H9 (cell line): ENCODE data around the gene FADS1. TPM values are rescaled to one million over a fixed set of nuclear protein-coding genes. Genes with fewer than 3 reads are reported as not detected.

Experiments used
- DNase-seq: peaks from one replicate; pipeline ENCODE4 v3.0.0-alpha.2; 2017
- H2AFZ ChIP-seq: one replicate; pipeline ENCODE4 v1.6.1; 2013; ENCODE audit warnings: mild to moderate bottlenecking, low read length, control low read depth, moderate library complexity
- H2AK5ac ChIP-seq: 2 replicates; pipeline ENCODE4 v1.6.1; 2013; ENCODE audit warnings: low read length, control low read depth, mixed read lengths; ENCODE audit not compliant: insufficient read length
- H2BK120ac ChIP-seq: one replicate; pipeline ENCODE4 v1.6.1; 2013; ENCODE audit warnings: low read depth, mild to moderate bottlenecking, low read length, control low read depth, inconsistent platforms; ENCODE audit not compliant: poor library complexity, severe bottlenecking
- H2BK12ac ChIP-seq: 2 replicates; pipeline ENCODE4 v1.6.1; 2013; ENCODE audit warnings: low read length, control low read depth, mixed read lengths, low read depth; ENCODE audit not compliant: insufficient read length
- H2BK15ac ChIP-seq: 2 replicates; pipeline ENCODE4 v1.6.1; 2013; ENCODE audit warnings: low read depth, low read length, control low read depth
- H2BK20ac ChIP-seq: one replicate; pipeline ENCODE4 v1.6.1; 2013; ENCODE audit warnings: low read depth, mild to moderate bottlenecking, low read length, control low read depth, inconsistent platforms; ENCODE audit not compliant: poor library complexity, severe bottlenecking
- H2BK5ac ChIP-seq: 2 replicates; pipeline ENCODE4 v1.6.1; 2013; ENCODE audit warnings: low read length, control low read depth, mixed read lengths; ENCODE audit not compliant: insufficient read length
- H3K14ac ChIP-seq: 2 replicates; pipeline ENCODE4 v1.6.1; 2013; ENCODE audit warnings: low read length, control low read depth; ENCODE audit not compliant: insufficient read depth
- H3K18ac ChIP-seq: 2 replicates; pipeline ENCODE4 v1.6.1; 2013; ENCODE audit warnings: low read depth, mild to moderate bottlenecking, mixed read lengths, low read length, control low read depth; ENCODE audit not compliant: insufficient read length
- H3K23ac ChIP-seq: 2 replicates; pipeline ENCODE4 v1.6.1; 2013; ENCODE audit warnings: low read length, control low read depth, mixed read lengths, low read depth; ENCODE audit not compliant: insufficient read length
- H3K23me2 ChIP-seq: 2 replicates; pipeline ENCODE4 v1.6.1; 2013; ENCODE audit warnings: low read depth, mild to moderate bottlenecking, mixed read lengths, low read length, control low read depth; ENCODE audit not compliant: insufficient read length, poor library complexity, severe bottlenecking
- H3K27ac ChIP-seq: 2 replicates; pipeline ENCODE4 v1.5.1; 2013; ENCODE audit warnings: low read length, control low read depth, mixed read lengths, low read depth; ENCODE audit not compliant: insufficient read length
- H3K27me3 ChIP-seq: 2 replicates; pipeline ENCODE4 v1.6.1; 2013; ENCODE audit warnings: low read length, control low read depth, inconsistent platforms; ENCODE audit not compliant: insufficient read depth
- H3K4ac ChIP-seq: 2 replicates; pipeline ENCODE4 v1.6.1; 2013; ENCODE audit warnings: low read depth, mild to moderate bottlenecking, control low read depth, inconsistent platforms, low read length, moderate library complexity
- H3K4me1 ChIP-seq: 2 replicates; pipeline ENCODE4 v1.6.1; 2013; ENCODE audit warnings: low read length, control low read depth, inconsistent platforms; ENCODE audit not compliant: insufficient read depth
- H3K4me2 ChIP-seq: 2 replicates; pipeline ENCODE4 v1.6.1; 2013; ENCODE audit warnings: low read length, control low read depth, mixed read lengths; ENCODE audit not compliant: insufficient read length, insufficient read depth
- H3K56ac ChIP-seq: 2 replicates; pipeline ENCODE4 v1.6.1; 2013; ENCODE audit warnings: low read depth, mild to moderate bottlenecking, mixed read lengths, low read length, control low read depth; ENCODE audit not compliant: insufficient read length
- H3K79me1 ChIP-seq: 2 replicates; pipeline ENCODE4 v1.6.1; 2013; ENCODE audit warnings: low read depth, mild to moderate bottlenecking, moderate library complexity, low read length, control low read depth, inconsistent platforms; ENCODE audit not compliant: insufficient read depth, poor library complexity, severe bottlenecking
- H3K79me2 ChIP-seq: 2 replicates; pipeline ENCODE4 v1.6.1; 2013; ENCODE audit warnings: low read length, control low read depth, inconsistent platforms; ENCODE audit not compliant: insufficient read depth
- H3K9ac ChIP-seq: 2 replicates; pipeline ENCODE4 v1.6.1; 2013; ENCODE audit warnings: low read length, control low read depth, mixed read lengths; ENCODE audit not compliant: insufficient read length; ENCODE audit errors: extremely low read depth
- H3K9me3 ChIP-seq: one replicate; pipeline ENCODE4 v1.6.1; 2013; ENCODE audit warnings: low read depth, low read length, inconsistent platforms; ENCODE audit not compliant: control insufficient read depth
- H3T11ph ChIP-seq: one replicate; pipeline ENCODE4 v1.6.1; 2013; ENCODE audit warnings: mild to moderate bottlenecking, low read length, control low read depth, inconsistent platforms
- H4K20me1 ChIP-seq: one replicate; pipeline ENCODE4 v1.6.1; 2013; ENCODE audit not compliant: control insufficient read depth, insufficient read length, insufficient read depth
- H4K5ac ChIP-seq: 2 replicates; pipeline ENCODE4 v1.6.1; 2013; ENCODE audit warnings: low read depth, mild to moderate bottlenecking, mixed read lengths, low read length, control low read depth; ENCODE audit not compliant: insufficient read length
- H4K8ac ChIP-seq: replicated peaks from 2 replicates; pipeline ENCODE4 v1.6.1; 2013; ENCODE audit warnings: low read length, control low read depth, mixed read lengths, low read depth; ENCODE audit not compliant: insufficient read length
- H4K91ac ChIP-seq: 2 replicates; pipeline ENCODE4 v1.6.1; 2013; ENCODE audit warnings: low read depth, mild to moderate bottlenecking, moderate library complexity, mixed read lengths, low read length, control low read depth; ENCODE audit not compliant: insufficient read length
- H3K27ac Mint-ChIP-seq, 3 experiments: 2 replicates in 2 of 3; 3 replicates in 1 of 3; pipeline ENCODE4 v1.8.0; 2020 to 2021; ENCODE audit warnings: mixed read lengths in 3 of 3, mild to moderate bottlenecking in 1 of 3, moderate library complexity in 1 of 3
- H3K27me3 Mint-ChIP-seq: 2 replicates; pipeline ENCODE4 v1.8.0; 2021; ENCODE audit warnings: low read depth, mild to moderate bottlenecking, moderate library complexity, mixed read lengths
- H3K36me3 Mint-ChIP-seq, 3 experiments: 2 replicates in 2 of 3; 3 replicates in 1 of 3; pipeline ENCODE4 v1.8.0; 2020 to 2021; ENCODE audit warnings: low read depth in 3 of 3, mixed read lengths in 3 of 3; ENCODE audit not compliant: insufficient read depth in 1 of 3
- H3K4me1 Mint-ChIP-seq, 2 experiments: 2 replicates each; pipeline ENCODE4 v1.8.0; 2020; ENCODE audit warnings: mixed read lengths in 2 of 2
- H3K4me3 Mint-ChIP-seq, 2 experiments: 2 replicates in 1 of 2; 3 replicates in 1 of 2; pipeline ENCODE4 v1.8.0; 2020 to 2021; ENCODE audit warnings: mild to moderate bottlenecking in 2 of 2, mixed read lengths in 2 of 2, moderate library complexity in 1 of 2
- H3K9me3 Mint-ChIP-seq, 2 experiments: 2 replicates in 1 of 2; 3 replicates in 1 of 2; pipeline ENCODE4 v1.8.0; 2020; ENCODE audit warnings: mild to moderate bottlenecking in 2 of 2, mixed read lengths in 2 of 2, moderate library complexity in 1 of 2
- CTCF ChIP-seq: fragments of 200-600 bp; sonication (generic); conservative IDR thresholded peaks from 3 replicates; pipeline ENCODE4 v1.8.0; 2021; ENCODE audit warnings: antibody characterized with exemption, mild to moderate bottlenecking
- WGBS: extraction: QIAGEN DNeasy Blood & Tissue Kit; methylation state at CpG from one replicate; pipeline ENCODE4 v1.1.7; 2013; ENCODE audit warnings: missing lambda C conversion rate, low lambda C conversion rate, mixed read lengths; ENCODE audit not compliant: insufficient read length; ENCODE audit errors: extremely low coverage; 5-methylcytosine and 5-hydroxymethylcytosine counted together
- long read RNA-seq: library from polyadenylated mRNA; unstranded; transcript quantifications from one replicate; pipeline ENCODE4 v2.0.0, GENCODE V29; 2020
- total RNA-seq: library from RNA; stranded (reverse); gene quantifications from 2 replicates; pipeline ENCODE4 v1.2.1, GENCODE V29; 2021

FADS1 gene
- total RNA-seq: 125 and 126 TPM in 2 replicates
- long read RNA-seq, full-length matches to known transcripts: 1,014 of 1,152 reads
- long read RNA-seq, partial matches to known transcripts: 34 of 1,152 reads
- long read RNA-seq, other reads (novel, unspliced or antisense): 104 of 1,152 reads

- Mint-ChIP-seq H3K27me3 (no peaks in the 10 kb centered on the region), H3K36me3 (peaks cover 25 to 32% (median 27%) of the 10 kb centered on the region in 3 experiments; a peak in 6 of 7 replicates), H3K4me3 (peak within 1 kb of the TSS; percentile 94 to 99), H3K27ac (peak within 1 kb of the TSS; percentile 99 to 100 (median 100)), H3K9me3 (peaks cover 0 to 2% of the 10 kb centered on the region in 2 experiments; a peak in 2 of 5 replicates), H3K4me1 (peaks cover 19 to 22% of the 10 kb centered on the region in 2 experiments)
- peak within 1 kb of the TSS; percentile 88 for H3K14ac ChIP-seq
- H4K5ac ChIP-seq: no peak within 1 kb of the TSS
- peaks cover 8% of the 10 kb centered on the region for H3K4me1 ChIP-seq
- H2AK5ac ChIP-seq: no peak within 1 kb of the TSS
- peaks cover 6% of the 10 kb centered on the region for H3K23me2 ChIP-seq
- H3K9ac ChIP-seq: peak within 1 kb of the TSS; percentile 89
- no peak within 1 kb of the TSS for H2AFZ ChIP-seq
- no peak within 1 kb of the TSS for H3K23ac ChIP-seq
- no peak within 1 kb of the TSS for H3K56ac ChIP-seq
- H2BK120ac ChIP-seq: no peak within 1 kb of the TSS
- H2BK5ac ChIP-seq: peak within 1 kb of the TSS; percentile 33
- peak within 1 kb of the TSS; percentile 13 for H3K27ac ChIP-seq
- no peaks in the 10 kb centered on the region for H3K9me3 ChIP-seq
- TF ChIP-seq CTCF: peak; percentile 73
- no peaks in the 10 kb centered on the region for H3K79me1 ChIP-seq
- H2BK20ac ChIP-seq: no peak within 1 kb of the TSS
- no peak within 1 kb of the TSS; the same call in 1 of the 2 replicates for H3K4ac ChIP-seq
- H2BK12ac ChIP-seq: no peak within 1 kb of the TSS
- no peak within 1 kb of the TSS for H4K91ac ChIP-seq
- H3K4me2 ChIP-seq: peak within 1 kb of the TSS; percentile 41
- no CpG with 5 or more reads among the region's 73 CpGs for WGBS
- H3T11ph ChIP-seq: no peak within 1 kb of the TSS
- no peak within 1 kb of the TSS for H2BK15ac ChIP-seq
- H3K18ac ChIP-seq: peak within 1 kb of the TSS; percentile 92
- DNase-seq: peak; percentile 96
- peaks cover 5% of the 10 kb centered on the region; the same call in 1 of the 2 replicates for H3K79me2 ChIP-seq
- H4K20me1 ChIP-seq: no peaks in the 10 kb centered on the region
- H3K27me3 ChIP-seq: no peaks in the 10 kb centered on the region
- no peak within 1 kb of the TSS for H4K8ac ChIP-seq
Observed at GRCh38 chr11:61816736-61817455, at the start of gene FADS1. Gene FADS1, minus strand, starts transcription at chr11:61817003. Its CDS starts 74 bp downstream, at chr11:61816929.
